HEK293T (cell line): Measurements from ENCODE around the gene KMT5B.

Experiments
- CTBP1 ChIP-seq: fragments of 450-650 bp; IDR thresholded peaks from 2 replicates; pipeline ENCODE4 v1.6.1; 2016; ENCODE audit warnings: borderline replicate concordance
- ELF4 ChIP-seq: fragments of 450-650 bp; IDR thresholded peaks from 2 replicates; pipeline ENCODE4 v1.6.1; 2017; ENCODE audit warnings: antibody characterized with exemption
- FOXA1 ChIP-seq: fragments of 450-650 bp; IDR thresholded peaks from 2 replicates; pipeline ENCODE4 v1.6.1; 2016; ENCODE audit warnings: mild to moderate bottlenecking
- FOXM1 ChIP-seq: fragments of 450-650 bp; IDR thresholded peaks from 2 replicates; pipeline ENCODE4 v1.6.1; 2017; ENCODE audit warnings: mild to moderate bottlenecking, borderline replicate concordance
- HDGF ChIP-seq: fragments of 450-650 bp; IDR thresholded peaks from 2 replicates; pipeline ENCODE4 v1.6.1; 2017; ENCODE audit warnings: antibody characterized with exemption, borderline replicate concordance
- L3MBTL2 ChIP-seq: fragments of 450-650 bp; conservative IDR thresholded peaks from 2 replicates; pipeline ENCODE4 v1.6.1; 2016; ENCODE audit warnings: mild to moderate bottlenecking
- LEF1 ChIP-seq: fragments of 450-650 bp; IDR thresholded peaks from 2 replicates; pipeline ENCODE4 v1.6.1; 2017; ENCODE audit warnings: mild to moderate bottlenecking, borderline replicate concordance
- SUZ12 ChIP-seq: fragments of 450-650 bp; IDR thresholded peaks from 2 replicates; pipeline ENCODE4 v1.6.1; 2016; ENCODE audit warnings: mild to moderate bottlenecking

DNA sequence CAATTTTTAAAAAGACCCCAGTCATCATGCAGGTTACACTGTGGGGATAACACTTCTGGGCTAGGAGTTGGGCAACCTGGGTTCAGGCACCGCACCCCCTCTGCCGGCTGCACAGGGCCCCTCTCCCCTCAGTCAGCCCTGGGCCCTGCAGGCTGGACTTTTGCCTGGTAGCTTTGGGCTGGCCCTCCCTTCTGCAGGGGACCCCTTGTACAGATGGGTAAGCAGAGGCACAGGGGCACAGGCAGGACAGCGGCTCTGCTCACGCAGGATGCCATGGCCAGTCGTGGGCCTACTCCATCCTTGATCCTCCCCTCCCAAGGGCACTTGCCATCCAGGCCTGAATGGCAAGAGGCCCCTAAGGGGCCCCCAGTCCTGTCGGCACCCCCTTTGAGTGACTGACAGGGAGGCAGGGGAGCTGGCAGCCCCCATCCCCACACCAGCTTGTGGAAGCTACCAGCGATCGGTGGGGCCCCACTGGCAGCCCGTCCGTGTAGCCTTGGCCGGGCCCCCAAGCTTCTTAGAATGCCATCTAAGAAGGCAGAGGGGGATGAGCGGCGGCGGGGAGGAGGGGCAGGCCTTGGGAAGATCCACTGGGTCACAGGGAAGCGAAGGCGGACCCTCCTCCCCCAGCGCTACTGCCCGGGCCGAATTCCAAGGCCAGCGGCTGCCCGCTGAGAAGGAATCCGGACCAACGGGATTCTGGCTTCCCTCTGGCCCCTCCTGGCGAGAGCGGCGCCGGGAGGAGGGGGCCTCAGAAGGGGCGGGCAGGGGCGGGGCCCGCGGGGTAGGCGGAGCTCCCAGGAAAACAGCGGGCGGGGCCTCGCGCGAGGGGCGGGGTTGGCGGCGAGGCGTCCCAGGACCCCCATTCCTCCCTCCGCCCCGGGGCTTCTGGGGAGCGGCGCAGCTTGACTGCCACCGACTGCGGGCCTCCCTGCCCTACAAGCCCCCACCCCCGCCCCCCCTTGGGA lies 85.1 kb downstream of the KMT5B start:
- TF ChIP-seq L3MBTL2 (no peak), HDGF (no peak), FOXA1 (no peak), SUZ12 (no peak), CTBP1 (no peak), ELF4 (no peak), LEF1 (no peak), FOXM1 (no peak)
